NCI-H524 (cell line): ENCODE measurements around the gene KLHDC8B.
"Not testable (repeated sequence)": the region's sequence is repeated elsewhere in the genome, so short reads cannot be mapped to it uniquely, and the experiment has no call there.

Experiments used
- DNase-seq, 2 experiments: peaks; one replicate each; lab custom pipeline; 2025; lab: John Stamatoyannopoulos, UW

KLHDC8B gene

GRCh38 chr3:49183873-49184272 is 12.5 kb downstream of the KLHDC8B start:
- no peak for DNase-seq

GRCh38 chr3:49191741-49192140 is 20.3 kb downstream of the KLHDC8B start:
- DNase-seq: no peak

GRCh38 chr3:49198161-49198560 is 26.8 kb downstream of the KLHDC8B start:
- no peak for DNase-seq

GRCh38 chr3:49198611-49199230 is 27.3 kb downstream of the KLHDC8B start:
- no peak for DNase-seq

GRCh38 chr3:49199239-49199899 is 28.0 kb downstream of the KLHDC8B start:
- DNase-seq: no peak

- no peak for DNase-seq
Measured at GRCh38 chr3:49199900-49200281, 28.5 kb downstream of the KLHDC8B start.

GRCh38 chr3:49213541-49213943 is 42.1 kb downstream of the KLHDC8B start:
- no peak for DNase-seq

- DNase-seq: no peak
Measured at GRCh38 chr3:49213998-49214397, 42.6 kb downstream of the KLHDC8B start.

GRCh38 chr3:49216687-49217086 is 45.3 kb downstream of the KLHDC8B start:
- DNase-seq: not testable (repeated sequence)

GRCh38 chr3:49217108-49217507 is 45.7 kb downstream of the KLHDC8B start:
- DNase-seq: not testable (repeated sequence)

GRCh38 chr3:49217688-49218470 is 46.5 kb downstream of the KLHDC8B start:
- peak in 1 of 2 experiments; percentile 65 for DNase-seq

GRCh38 chr3:49218471-49218989 is 47.1 kb downstream of the KLHDC8B start:
- peak in 1 of 2 experiments; percentile 20 for DNase-seq

GRCh38 chr3:49219132-49219531 is 47.7 kb downstream of the KLHDC8B start:
- DNase-seq: no peak

GRCh38 chr3:49220985-49221563 is 49.7 kb downstream of the KLHDC8B start:
- DNase-seq: not testable (repeated sequence)

- DNase-seq: no peak
Measured at GRCh38 chr3:49222002-49222401, 50.6 kb downstream of the KLHDC8B start.
